GM12864 (cell line): Measurements from ENCODE around the gene HYAL1.
"Not testable (repeated sequence)": the region's sequence is repeated elsewhere in the genome, so short reads cannot be mapped to it uniquely, and the experiment has no call there.

Experiments used
- DNase-seq: peaks from one replicate; pipeline ENCODE4 v3.0.0-alpha.2; 2011; ENCODE audit warnings: low read depth
- H3K4me3 ChIP-seq: 2 replicates; pipeline ENCODE4 v1.5.1; 2011; ENCODE audit warnings: mild to moderate bottlenecking, low read depth, low read length, control low read depth
- CTCF ChIP-seq: IDR thresholded peaks from 2 replicates; pipeline ENCODE4 v1.5.1; 2011; ENCODE audit warnings: low read depth, mild to moderate bottlenecking, moderate library complexity, low read length, control low read depth, inconsistent platforms; ENCODE audit errors: missing control alignments

The HYAL1 gene

DNA sequence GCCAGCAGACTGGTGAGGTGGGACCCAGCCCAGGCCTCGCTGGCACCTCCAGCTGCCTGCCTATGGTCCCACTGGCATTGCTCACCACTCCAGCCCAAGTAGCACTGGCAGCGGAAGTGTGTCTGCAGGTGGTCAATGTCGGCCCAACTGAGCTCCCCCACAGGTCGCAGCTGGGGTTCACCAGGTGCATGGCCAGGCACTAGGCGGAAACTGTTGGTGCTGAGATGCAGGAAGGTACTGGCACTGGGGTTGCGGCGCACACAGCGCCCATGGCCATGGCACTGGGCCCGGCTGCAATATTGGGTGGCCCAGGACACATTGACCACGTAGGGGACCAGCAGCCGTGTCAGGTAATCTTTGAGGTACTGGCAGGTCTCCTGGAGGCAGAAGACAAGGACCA, 14.8 kb upstream of the HYAL1 start:
- no peak for DNase-seq
- no peak overlapping the region for H3K4me3 ChIP-seq
- TF ChIP-seq CTCF, result no peak

DNA sequence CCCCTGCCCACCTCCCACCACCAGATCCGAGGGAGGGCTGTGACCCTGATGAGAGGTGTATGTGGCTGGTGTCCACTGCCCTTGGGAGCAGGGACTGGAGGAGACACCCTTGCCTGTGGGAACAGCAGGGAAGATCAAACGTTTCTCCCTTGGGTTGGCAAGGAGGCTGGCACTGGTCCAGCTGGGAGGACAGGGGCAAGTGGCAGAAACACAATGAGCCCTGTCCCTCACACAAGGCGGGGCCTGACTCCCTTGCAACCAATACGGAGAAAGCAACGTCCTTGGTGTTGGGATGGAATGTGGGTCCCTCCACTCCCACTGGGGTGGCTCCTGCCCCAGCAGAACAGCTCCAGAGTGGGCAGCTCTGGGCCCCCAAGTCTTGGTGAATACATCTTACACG, 13.9 kb upstream of the HYAL1 start:
- H3K4me3 ChIP-seq, result no peak overlapping the region
- TF ChIP-seq CTCF, result no peak
- DNase-seq, result no peak

GRCh38 chr3:50316657-50317242, 13.4 kb upstream of the HYAL1 start:
- no peak overlapping the region for H3K4me3 ChIP-seq
- DNase-seq, result no peak
- TF ChIP-seq CTCF, result no peak

DNA sequence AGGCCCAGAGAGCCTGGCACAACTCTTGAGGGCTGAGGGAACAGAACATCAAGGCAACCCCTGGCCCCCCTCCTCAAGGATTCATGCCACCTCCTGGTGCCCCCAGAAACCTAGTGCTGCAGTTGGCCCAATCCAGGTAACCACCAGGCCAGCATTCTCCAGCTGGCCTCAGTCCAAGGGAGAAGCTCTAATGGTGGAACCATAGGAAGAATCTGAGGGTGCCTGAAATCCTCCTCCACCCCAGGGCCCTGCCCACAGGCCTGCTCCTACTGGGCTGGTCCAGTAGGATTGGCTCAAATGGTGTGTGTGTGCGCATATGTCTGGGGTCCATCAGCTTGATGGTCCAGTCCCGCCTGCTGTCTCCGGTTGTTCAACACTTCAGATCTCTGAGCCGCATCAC, 11.4 kb upstream of the HYAL1 start:
- no peak for TF ChIP-seq CTCF
- no peak for DNase-seq
- H3K4me3 ChIP-seq, result no peak overlapping the region

GRCh38 chr3:50314342-50314741, 11.0 kb upstream of the HYAL1 start:
- H3K4me3 ChIP-seq, result no peak overlapping the region
- DNase-seq, result no peak
- no peak for TF ChIP-seq CTCF

GRCh38 chr3:50312041-50312440, 8.7 kb upstream of the HYAL1 start:
- DNase-seq, H3K4me3 ChIP-seq: not testable (repeated sequence)

- DNase-seq, result no peak
- no peak overlapping the region for H3K4me3 ChIP-seq
- no peak for TF ChIP-seq CTCF
Measured at GRCh38 chr3:50304601-50305000, 1.2 kb upstream of the HYAL1 start.
